AG10803 (cell line): ENCODE measurements around the gene MFNG.

Experiments
- DNase-seq: peaks from one replicate; pipeline ENCODE4 v3.0.0; 2010; ENCODE audit warnings: low read depth
- H3K4me3 ChIP-seq: 2 replicates; pipeline ENCODE4 v1.5.1; 2011; ENCODE audit warnings: mild to moderate bottlenecking, low read length, control low read depth
- CTCF ChIP-seq: conservative IDR thresholded peaks from 2 replicates; pipeline ENCODE4 v1.5.1; 2011; ENCODE audit warnings: mild to moderate bottlenecking, low read length, control low read depth, inconsistent platforms

Gene MFNG

DNA sequence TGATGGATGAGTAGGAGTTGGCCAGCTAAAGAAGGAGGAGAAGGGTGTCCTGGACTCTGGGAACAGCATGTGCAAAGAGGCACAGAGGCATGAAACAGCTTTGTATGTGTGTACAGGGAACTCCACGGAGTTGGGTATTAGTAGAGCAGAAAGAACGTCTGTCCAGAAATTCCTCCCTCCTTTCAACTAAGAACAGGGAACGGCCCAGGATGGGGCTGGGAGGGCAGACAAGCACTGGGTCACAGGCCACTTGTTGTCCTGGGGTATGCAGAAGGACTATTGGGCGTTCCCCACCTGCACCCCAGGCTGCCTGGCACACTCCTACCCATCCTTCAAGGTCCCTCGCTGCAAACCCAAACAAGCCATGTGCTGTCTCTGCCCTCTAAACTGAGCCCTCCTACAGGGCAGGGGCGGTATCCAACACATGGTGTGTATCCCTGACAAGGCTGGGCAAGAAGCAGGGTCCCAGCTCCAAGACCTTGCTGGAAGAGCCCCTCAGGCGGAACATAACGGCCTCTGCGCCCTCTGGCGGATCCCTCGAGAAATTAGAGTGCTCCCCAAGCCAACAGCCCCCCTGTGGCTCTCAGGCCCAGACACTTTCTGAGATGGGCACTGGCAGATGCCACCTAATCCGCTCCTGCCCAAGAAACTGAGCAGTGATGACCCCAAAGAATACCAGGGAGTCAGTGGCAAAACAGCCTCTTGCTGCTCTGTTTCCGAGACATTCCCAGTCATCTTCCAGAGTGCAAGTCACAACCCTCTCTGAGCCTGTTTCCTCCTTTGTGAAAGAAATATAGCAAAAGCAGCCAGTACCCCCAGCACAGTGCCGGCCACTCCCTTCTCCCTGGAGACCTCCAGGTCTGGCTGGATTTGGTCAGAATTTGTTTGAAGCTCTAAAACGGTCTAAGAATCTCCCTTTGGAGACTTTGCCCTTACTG, 57.3 kb downstream of the MFNG start:
- H3K4me3 ChIP-seq = no peak overlapping the region
- peak; percentile 20 for DNase-seq

GRCh38 chr22:37427711-37428635, 58.2 kb downstream of the MFNG start:
- TF ChIP-seq CTCF = no peak
- no peak for DNase-seq
- peak overlapping the region; percentile 55 for H3K4me3 ChIP-seq

More for the DNA sequence above, 57.3 kb downstream of the MFNG start:
- peak; percentile 76 for TF ChIP-seq CTCF

- peak within 1 kb of the TSS; percentile 55 for H3K4me3 ChIP-seq
- no peak for TF ChIP-seq CTCF
- peak; percentile 6 for DNase-seq
These were observed 59.0 kb downstream of the MFNG start, which contains the start of gene ELFN2 for GRCh38 chr22:37427135-37427710. ELFN2 (minus strand) TSS chr22:37427479; CDS start chr22:37375534, 51,945 bp downstream.

DNA sequence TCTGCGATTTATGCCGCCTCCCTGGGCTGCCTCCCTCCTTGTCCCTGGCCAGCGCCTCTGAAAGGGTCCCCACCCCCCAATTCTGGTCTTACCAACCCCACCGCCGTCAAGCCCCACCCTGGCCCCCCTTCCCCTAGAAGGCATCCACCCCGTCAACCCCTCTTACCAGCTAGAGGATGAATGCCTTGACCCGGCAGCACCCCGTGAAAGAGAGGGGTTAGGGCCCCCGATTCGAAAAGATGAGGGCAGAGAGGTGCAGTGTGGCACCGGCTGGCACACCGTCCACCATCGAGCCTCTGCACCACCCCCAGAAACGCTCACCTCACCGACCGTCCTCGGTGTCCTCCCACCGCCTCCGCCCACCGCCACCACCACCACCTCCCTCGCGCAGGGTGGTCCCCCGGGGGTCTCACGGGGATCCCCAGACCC, 59.5 kb downstream of the MFNG start:
- no peak for DNase-seq
- no peak for TF ChIP-seq CTCF
- peak overlapping the region; percentile 55 for H3K4me3 ChIP-seq

GRCh38 chr22:37425800-37426705, 60.1 kb downstream of the MFNG start:
- H3K4me3 ChIP-seq = peak overlapping the region; percentile 55
- TF ChIP-seq CTCF = no peak
- DNase-seq = peak; percentile 32

GRCh38 chr22:37425369-37425768, 60.8 kb downstream of the MFNG start:
- no peak for TF ChIP-seq CTCF
- no peak overlapping the region for H3K4me3 ChIP-seq
- no peak for DNase-seq
